ENCODE measurements around the gene STPG1. TPM values are rescaled to one million over a fixed set of nuclear protein-coding genes. Genes with fewer than 3 reads are reported as not detected.

STPG1 gene
- total and polyA plus RNA-seq, 3 donors from 2014 or later = 25.1 to 67.6 (median 45.9) TPM

DNA sequence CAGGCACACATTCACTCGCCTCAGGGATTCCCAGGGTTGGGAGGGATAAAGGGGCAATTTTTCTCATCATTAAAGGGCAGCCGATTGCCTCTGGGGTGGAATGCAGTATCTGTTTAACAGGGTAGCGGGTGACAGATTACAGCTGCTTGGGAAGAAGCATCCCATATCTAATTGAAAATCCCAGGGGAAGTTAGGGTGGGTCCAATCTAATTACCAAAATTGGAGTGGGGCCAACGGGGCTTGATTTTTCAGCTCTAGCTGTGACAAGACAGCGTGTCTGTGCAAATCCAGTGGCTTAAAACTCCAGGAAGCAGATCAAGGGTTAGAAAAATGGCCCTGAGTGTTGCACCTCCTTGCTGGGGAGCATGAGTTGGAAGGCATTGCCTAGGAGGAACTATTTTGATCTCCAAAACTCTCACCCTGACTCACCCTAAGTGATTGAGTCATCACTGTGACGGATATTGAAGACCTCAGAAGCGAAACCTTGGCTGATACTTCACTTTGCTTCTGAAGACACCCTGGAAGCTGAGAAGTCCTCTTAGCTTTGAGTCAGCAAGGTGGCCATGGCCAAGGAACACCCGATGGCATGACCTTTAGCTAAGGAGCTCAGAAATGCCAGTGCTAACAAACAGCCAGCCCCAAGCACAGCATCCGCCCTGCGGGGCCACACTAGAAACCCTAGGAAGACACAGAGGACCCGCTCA, 48.5 kb downstream of the STPG1 start:
- H3K9me3 ChIP-seq = no peaks in the 10 kb centered on the region
- no peaks in the 10 kb centered on the region for H3K27me3 ChIP-seq
- H3K27ac ChIP-seq = no peak overlapping the region
- H3K36me3 ChIP-seq (ENCODE audit: low read depth, missing control alignments) = no peaks in the 10 kb centered on the region
- no peak overlapping the region for H3K4me3 ChIP-seq
- no peaks in the 10 kb centered on the region for H3K4me1 ChIP-seq
- WGBS, 2 donors = 89 to 94% methylated on average over 11 of the region's 11 CpGs
- no peak for TF ChIP-seq POLR2A (IDR thresholded peaks at IDR 0.05)
- TF ChIP-seq, protein P1, sequence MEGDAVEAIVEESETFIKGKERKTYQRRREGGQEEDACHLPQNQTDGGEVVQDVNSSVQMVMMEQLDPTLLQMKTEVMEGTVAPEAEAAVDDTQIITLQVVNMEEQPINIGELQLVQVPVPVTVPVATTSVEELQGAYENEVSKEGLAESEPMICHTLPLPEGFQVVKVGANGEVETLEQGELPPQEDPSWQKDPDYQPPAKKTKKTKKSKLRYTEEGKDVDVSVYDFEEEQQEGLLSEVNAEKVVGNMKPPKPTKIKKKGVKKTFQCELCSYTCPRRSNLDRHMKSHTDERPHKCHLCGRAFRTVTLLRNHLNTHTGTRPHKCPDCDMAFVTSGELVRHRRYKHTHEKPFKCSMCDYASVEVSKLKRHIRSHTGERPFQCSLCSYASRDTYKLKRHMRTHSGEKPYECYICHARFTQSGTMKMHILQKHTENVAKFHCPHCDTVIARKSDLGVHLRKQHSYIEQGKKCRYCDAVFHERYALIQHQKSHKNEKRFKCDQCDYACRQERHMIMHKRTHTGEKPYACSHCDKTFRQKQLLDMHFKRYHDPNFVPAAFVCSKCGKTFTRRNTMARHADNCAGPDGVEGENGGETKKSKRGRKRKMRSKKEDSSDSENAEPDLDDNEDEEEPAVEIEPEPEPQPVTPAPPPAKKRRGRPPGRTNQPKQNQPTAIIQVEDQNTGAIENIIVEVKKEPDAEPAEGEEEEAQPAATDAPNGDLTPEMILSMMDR (IDR thresholded peaks at IDR 0.05) = no peak
- intact Hi-C loops (cut with DNase I; ENCODE audit: low total_unique reads) = no loop called here
- DNase-seq = no peak

DNA sequence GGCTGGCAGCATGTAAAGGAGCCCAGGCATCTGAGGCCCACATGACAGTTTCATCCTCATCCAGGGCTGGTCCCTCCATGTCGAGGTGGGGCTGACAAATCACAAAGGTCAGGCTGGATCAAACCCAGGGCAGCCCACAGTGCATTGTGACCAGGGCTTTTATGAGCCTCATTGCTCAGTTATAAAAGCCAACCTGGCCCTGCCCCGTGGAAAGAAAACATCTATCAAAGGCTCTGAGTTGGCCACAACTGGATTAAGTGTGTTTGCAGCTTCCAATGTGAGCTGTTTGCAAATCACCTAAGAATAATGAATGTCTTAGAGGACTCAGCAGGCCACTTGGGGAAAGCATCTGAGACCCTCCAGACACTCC, 49.0 kb downstream of the STPG1 start:
- no peak for DNase-seq
- H3K36me3 ChIP-seq (ENCODE audit: low read depth, missing control alignments) = no peaks in the 10 kb centered on the region
- TF ChIP-seq, protein P1 (IDR thresholded peaks at IDR 0.05) = no peak
- TF ChIP-seq POLR2A (IDR thresholded peaks at IDR 0.05) = no peak
- H3K27ac ChIP-seq = no peak overlapping the region
- no peak overlapping the region for H3K4me3 ChIP-seq
- intact Hi-C loops (cut with DNase I; ENCODE audit: low total_unique reads) = no loop called here
- H3K9me3 ChIP-seq = no peaks in the 10 kb centered on the region
- WGBS, 2 donors = 68 to 78% methylated on average over 2 of the region's 2 CpGs
- H3K4me1 ChIP-seq = no peaks in the 10 kb centered on the region
- no peaks in the 10 kb centered on the region for H3K27me3 ChIP-seq

DNA sequence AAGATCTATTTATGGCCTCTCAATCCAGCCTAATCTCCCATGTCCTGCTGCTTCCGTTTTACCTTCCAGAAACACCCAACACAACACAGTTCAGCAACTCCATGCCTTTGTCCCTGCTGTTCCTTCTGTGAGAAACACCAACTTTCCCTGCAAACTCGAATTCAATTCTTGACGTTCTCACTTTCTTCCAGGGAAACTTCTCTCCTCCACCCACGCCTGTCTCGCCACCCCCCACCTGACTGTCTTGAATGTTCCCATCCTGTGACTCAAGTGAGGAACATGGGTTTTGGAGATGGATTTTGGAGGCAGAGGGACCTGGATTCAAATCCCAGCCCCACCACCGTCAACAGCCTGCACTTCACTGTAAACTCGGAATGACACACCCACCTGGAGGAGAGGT, 49.6 kb downstream of the STPG1 start:
- no peak for DNase-seq
- H3K9me3 ChIP-seq = no peaks in the 10 kb centered on the region
- no peaks in the 10 kb centered on the region for H3K36me3 ChIP-seq (ENCODE audit: low read depth, missing control alignments)
- 93 to 96% methylated on average over 7 of the region's 7 CpGs for WGBS, 2 donors
- H3K27me3 ChIP-seq = no peaks in the 10 kb centered on the region
- intact Hi-C loops (cut with DNase I; ENCODE audit: low total_unique reads) = no loop called here
- H3K4me3 ChIP-seq = no peak overlapping the region
- H3K4me1 ChIP-seq = no peaks in the 10 kb centered on the region
- H3K27ac ChIP-seq = no peak overlapping the region
- no peak for TF ChIP-seq POLR2A (IDR thresholded peaks at IDR 0.05)
- TF ChIP-seq, protein P1 (IDR thresholded peaks at IDR 0.05) = no peak

- no peaks in the 10 kb centered on the region for H3K9me3 ChIP-seq
These were observed 50.5 kb downstream of the STPG1 start for GRCh38 chr1:24362982-24363614.

More at GRCh38 chr1:24362982-24363614, 50.5 kb downstream of the STPG1 start:
- no peak for DNase-seq
- H3K4me3 ChIP-seq = no peak overlapping the region
- 63 to 71% methylated on average over 3 to 4 of the region's 4 CpGs for WGBS, 2 donors
- H3K27me3 ChIP-seq = no peaks in the 10 kb centered on the region
- TF ChIP-seq, protein P1 (IDR thresholded peaks at IDR 0.05) = no peak
- no peak for TF ChIP-seq POLR2A (IDR thresholded peaks at IDR 0.05)
- H3K27ac ChIP-seq = no peak overlapping the region
- no peaks in the 10 kb centered on the region for H3K4me1 ChIP-seq
- intact Hi-C loops (cut with DNase I; ENCODE audit: low total_unique reads) = no loop called here
- H3K36me3 ChIP-seq (ENCODE audit: low read depth, missing control alignments) = no peaks in the 10 kb centered on the region

All from testis (tissue), 3 donors.